Measurements from ENCODE around the gene FUBP1. TPM values are rescaled to one million over a fixed set of nuclear protein-coding genes. Genes with fewer than 3 reads are reported as not detected.

The FUBP1 gene
- total RNA-seq, 2 donors from 2014 or later = 73.8 to 118 TPM

- DNase-seq (ENCODE audit: low spot score) (no peak), ATAC-seq (ENCODE audit: insufficient number of reproducible peaks, low FRiP score, low read depth) (no peak)
- Histone ChIP-seq H3K36me3 (peaks cover 52% of the 10 kb centered on the region), H3K9me3 (no peaks in the 10 kb centered on the region), H3K4me3 (no peak overlapping the region), H3K4me1 (ENCODE audit: control insufficient read depth in 1 of 2, low read depth in 2 of 2) (peaks cover 0 to 7% of the 10 kb centered on the region in 2 donors), H3K27me3 (replicated peaks; ENCODE audit: insufficient read depth) (no peaks in the 10 kb centered on the region), H3K27ac (peak overlapping the region in 1 of 2 donors; percentile 26)
- no peak for TF ChIP-seq CTCF (IDR thresholded peaks at IDR 0.05)
Observed at GRCh38 chr1:77958391-77958790, 20.5 kb downstream of the FUBP1 start.

GRCh38 chr1:77956464-77956863 is 22.4 kb downstream of the FUBP1 start:
- no peaks in the 10 kb centered on the region for H3K9me3 ChIP-seq
- H3K36me3 ChIP-seq = peaks cover 40% of the 10 kb centered on the region
- DNase-seq (ENCODE audit: low spot score) (no peak), ATAC-seq (ENCODE audit: insufficient number of reproducible peaks, low FRiP score, low read depth) (no peak)
- H3K4me1 ChIP-seq (ENCODE audit: control insufficient read depth in 1 of 2, low read depth in 2 of 2) = peaks cover 2 to 7% of the 10 kb centered on the region in 2 donors
- H3K27ac ChIP-seq = no peak overlapping the region
- no peak overlapping the region for H3K4me3 ChIP-seq
- TF ChIP-seq CTCF (IDR thresholded peaks at IDR 0.05) = no peak
- no peaks in the 10 kb centered on the region for H3K27me3 ChIP-seq (replicated peaks; ENCODE audit: insufficient read depth)

- Histone ChIP-seq H3K36me3 (peaks cover 33% of the 10 kb centered on the region), H3K9me3 (no peaks in the 10 kb centered on the region), H3K27ac (no peak overlapping the region), H3K4me3 (no peak overlapping the region), H3K4me1 (ENCODE audit: control insufficient read depth in 1 of 2, low read depth in 2 of 2) (peaks cover 2 to 12% of the 10 kb centered on the region in 2 donors), H3K27me3 (replicated peaks; ENCODE audit: insufficient read depth) (no peaks in the 10 kb centered on the region)
- DNase-seq (ENCODE audit: low spot score) (no peak), ATAC-seq (ENCODE audit: insufficient number of reproducible peaks, low FRiP score, low read depth) (no peak)
- TF ChIP-seq CTCF (IDR thresholded peaks at IDR 0.05) = no peak
Observed at GRCh38 chr1:77955709-77956108, 23.2 kb downstream of the FUBP1 start.

- TF ChIP-seq CTCF (IDR thresholded peaks at IDR 0.05) = no peak
- DNase-seq (ENCODE audit: low spot score) = no peak
- Histone ChIP-seq H3K4me3 (no peak overlapping the region), H3K27ac (no peak overlapping the region), H3K4me1 (ENCODE audit: control insufficient read depth in 1 of 2, low read depth in 2 of 2) (peaks cover 2 to 19% of the 10 kb centered on the region in 2 donors), H3K36me3 (peaks cover 27% of the 10 kb centered on the region), H3K27me3 (replicated peaks; ENCODE audit: insufficient read depth) (no peaks in the 10 kb centered on the region), H3K9me3 (no peaks in the 10 kb centered on the region)
- ATAC-seq (ENCODE audit: insufficient number of reproducible peaks, low FRiP score, low read depth) = no peak
Observed at GRCh38 chr1:77954521-77954920, 24.4 kb downstream of the FUBP1 start.

- H3K36me3 ChIP-seq = peaks cover 23% of the 10 kb centered on the region
- peaks cover 2 to 25% of the 10 kb centered on the region in 2 donors for H3K4me1 ChIP-seq (ENCODE audit: control insufficient read depth in 1 of 2, low read depth in 2 of 2)
- no peak overlapping the region for H3K27ac ChIP-seq
- no peak for TF ChIP-seq CTCF (IDR thresholded peaks at IDR 0.05)
- no peaks in the 10 kb centered on the region for H3K9me3 ChIP-seq
- no peak overlapping the region for H3K4me3 ChIP-seq
- no peaks in the 10 kb centered on the region for H3K27me3 ChIP-seq (replicated peaks; ENCODE audit: insufficient read depth)
- ATAC-seq (ENCODE audit: insufficient number of reproducible peaks, low FRiP score, low read depth) = no peak
- DNase-seq (ENCODE audit: low spot score) = no peak
Observed at GRCh38 chr1:77953907-77954306, 25.0 kb downstream of the FUBP1 start.
